ENCODE results near the gene RUFY4. TPM values are rescaled to one million over a fixed set of nuclear protein-coding genes. Genes with fewer than 3 reads are reported as not detected.

The RUFY4 gene
- total RNA-seq, 1 experiment from 2014 or later, result 0.66 TPM

DNA sequence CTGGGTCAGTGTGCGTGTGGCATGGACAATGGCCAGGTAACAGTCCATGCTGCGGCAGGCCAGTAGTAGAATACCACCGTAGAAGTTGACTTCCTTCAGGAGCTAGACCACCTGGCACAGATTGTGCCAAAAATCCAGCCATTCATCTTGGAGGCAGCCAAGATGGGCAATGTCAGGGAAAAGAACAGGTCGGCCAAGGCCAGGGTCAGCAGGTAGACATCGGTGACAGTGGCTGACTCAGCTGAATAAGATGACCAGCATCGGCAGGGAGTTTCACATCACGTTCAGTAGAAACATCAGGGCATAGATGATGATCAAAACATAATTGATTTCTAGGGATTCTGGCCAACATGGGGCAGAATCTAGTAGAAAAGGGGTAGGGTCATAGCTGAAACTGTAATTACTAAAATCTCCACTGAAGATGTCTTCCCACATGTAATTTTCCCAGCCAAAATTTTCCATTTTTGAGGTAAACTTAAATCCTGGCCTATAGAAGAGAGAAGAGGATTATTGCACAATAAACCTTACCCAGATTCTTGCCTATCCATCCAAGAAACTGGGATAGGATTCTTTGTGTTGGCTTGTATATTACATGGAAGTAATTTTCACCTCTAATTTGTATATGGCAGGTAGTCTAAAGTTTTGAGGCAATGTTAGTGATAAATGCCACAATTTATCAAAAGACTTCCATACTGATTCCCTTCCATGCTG, 7.9 kb upstream of the RUFY4 start:
- H3K9me3 Mint-ChIP-seq, result no peaks in the 10 kb centered on the region
- H3K4me1 Mint-ChIP-seq, result peaks cover 0 to 6% of the 10 kb centered on the region in 2 experiments; a peak in 2 of 4 replicates
- no CpG with 5 or more reads among the region's 7 CpGs for WGBS (ENCODE audit: extremely low coverage, insufficient read length, low lambda C conversion rate)
- H3K27ac Mint-ChIP-seq, result no peak overlapping the region
- peaks cover 42% of the 10 kb centered on the region for H3K27me3 Mint-ChIP-seq (ENCODE audit: low read depth)
- no peaks in the 10 kb centered on the region; a peak in 1 of 7 replicates for H3K36me3 Mint-ChIP-seq (ENCODE audit: insufficient read depth in 1 of 3, low read depth in 3 of 3)
- Histone ChIP-seq H2BK5ac (ENCODE audit: insufficient read length, low read length) (no peak overlapping the region), H3K23ac (ENCODE audit: insufficient read length, low read depth, low read length) (no peak overlapping the region), H3K27me3 (ENCODE audit: insufficient read depth, low read length) (no peaks in the 10 kb centered on the region), H2BK15ac (ENCODE audit: low read depth, low read length) (no peak overlapping the region), H2BK120ac (ENCODE audit: low read depth, low read length, poor library complexity, severe bottlenecking) (no peak overlapping the region), H3K79me1 (ENCODE audit: insufficient read depth, low read depth, low read length, poor library complexity, severe bottlenecking) (no peaks in the 10 kb centered on the region), H4K5ac (ENCODE audit: insufficient read length, low read depth, low read length) (no peak overlapping the region), H3K23me2 (ENCODE audit: insufficient read length, low read depth, low read length, poor library complexity, severe bottlenecking) (no peaks in the 10 kb centered on the region), H3K9ac (ENCODE audit: extremely low read depth, insufficient read length, low read length) (no peak overlapping the region), H3K14ac (ENCODE audit: insufficient read depth, low read length) (no peak overlapping the region), H2BK20ac (ENCODE audit: low read depth, low read length, poor library complexity, severe bottlenecking) (no peak overlapping the region), H4K91ac (ENCODE audit: insufficient read length, low read depth, low read length) (no peak overlapping the region), H3K56ac (ENCODE audit: insufficient read length, low read depth, low read length) (no peak overlapping the region), H3K18ac (ENCODE audit: insufficient read length, low read depth, low read length) (no peak overlapping the region), H2AFZ (ENCODE audit: low read length) (no peak overlapping the region), H3K79me2 (ENCODE audit: insufficient read depth, low read length) (no peaks in the 10 kb centered on the region), H3K27ac (ENCODE audit: insufficient read length, low read depth, low read length) (no peak overlapping the region), H4K20me1 (ENCODE audit: control insufficient read depth, insufficient read depth, insufficient read length) (no peaks in the 10 kb centered on the region), H3K4me2 (ENCODE audit: insufficient read depth, insufficient read length, low read length) (no peak overlapping the region), H3T11ph (ENCODE audit: low read length) (no peak overlapping the region), H3K4me1 (ENCODE audit: insufficient read depth, low read length) (no peaks in the 10 kb centered on the region), H2BK12ac (ENCODE audit: insufficient read length, low read depth, low read length) (no peak overlapping the region), H2AK5ac (ENCODE audit: insufficient read length, low read length) (no peak overlapping the region), H3K9me3 (ENCODE audit: control insufficient read depth, low read depth, low read length) (no peaks in the 10 kb centered on the region), H3K4ac (ENCODE audit: low read depth, low read length) (no peak overlapping the region), H4K8ac (replicated peaks; ENCODE audit: insufficient read length, low read depth, low read length) (no peak overlapping the region)
- no peak overlapping the region for H3K4me3 Mint-ChIP-seq
- no peak for DNase-seq
- TF ChIP-seq, protein P1, sequence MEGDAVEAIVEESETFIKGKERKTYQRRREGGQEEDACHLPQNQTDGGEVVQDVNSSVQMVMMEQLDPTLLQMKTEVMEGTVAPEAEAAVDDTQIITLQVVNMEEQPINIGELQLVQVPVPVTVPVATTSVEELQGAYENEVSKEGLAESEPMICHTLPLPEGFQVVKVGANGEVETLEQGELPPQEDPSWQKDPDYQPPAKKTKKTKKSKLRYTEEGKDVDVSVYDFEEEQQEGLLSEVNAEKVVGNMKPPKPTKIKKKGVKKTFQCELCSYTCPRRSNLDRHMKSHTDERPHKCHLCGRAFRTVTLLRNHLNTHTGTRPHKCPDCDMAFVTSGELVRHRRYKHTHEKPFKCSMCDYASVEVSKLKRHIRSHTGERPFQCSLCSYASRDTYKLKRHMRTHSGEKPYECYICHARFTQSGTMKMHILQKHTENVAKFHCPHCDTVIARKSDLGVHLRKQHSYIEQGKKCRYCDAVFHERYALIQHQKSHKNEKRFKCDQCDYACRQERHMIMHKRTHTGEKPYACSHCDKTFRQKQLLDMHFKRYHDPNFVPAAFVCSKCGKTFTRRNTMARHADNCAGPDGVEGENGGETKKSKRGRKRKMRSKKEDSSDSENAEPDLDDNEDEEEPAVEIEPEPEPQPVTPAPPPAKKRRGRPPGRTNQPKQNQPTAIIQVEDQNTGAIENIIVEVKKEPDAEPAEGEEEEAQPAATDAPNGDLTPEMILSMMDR (conservative IDR thresholded peaks at IDR 0.05), result no peak

All from H9 (cell line).